ENCODE results near the gene SNAP29.

DNA sequence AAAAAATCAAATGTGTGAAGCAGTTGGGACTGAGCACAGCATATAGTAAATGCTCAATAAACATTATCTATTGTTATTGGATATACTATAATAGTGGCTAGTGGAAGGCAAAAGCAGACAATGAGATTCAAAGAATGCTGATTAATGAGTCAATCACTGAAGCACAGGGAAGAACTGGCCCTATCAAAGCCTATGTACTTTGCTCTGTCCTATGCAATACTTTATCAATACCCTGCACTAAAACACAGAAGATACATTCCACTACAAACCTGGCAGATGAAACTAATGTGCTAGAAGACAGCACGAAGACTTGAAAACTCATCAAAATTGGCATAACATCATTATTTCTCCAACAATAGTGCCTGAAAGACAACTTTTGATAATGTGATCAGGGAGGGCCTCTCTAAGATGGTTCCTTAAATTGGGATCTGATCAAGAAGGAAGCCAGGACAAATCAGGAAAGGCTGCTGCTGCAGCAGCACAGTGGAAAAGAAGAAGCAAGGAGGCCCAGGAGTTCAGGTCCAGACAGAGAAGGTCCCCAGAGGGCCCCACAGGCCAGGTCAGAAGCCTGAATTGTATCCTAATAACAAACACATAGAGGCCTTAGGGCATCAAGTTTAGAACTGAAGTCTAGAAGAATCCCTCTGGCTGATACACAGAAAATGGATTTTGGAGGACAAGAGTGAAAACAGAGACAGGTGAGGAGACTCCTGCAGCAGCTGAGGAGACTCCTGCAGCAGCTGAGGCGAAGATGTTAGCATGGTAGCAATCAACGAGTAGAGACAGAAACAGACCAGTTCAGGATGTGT, 18.8 kb upstream of the SNAP29 start:
- TF ChIP-seq NANOG (IDR thresholded peaks at IDR 0.05; ENCODE audit: borderline replicate concordance) (no peak), JUNB (IDR thresholded peaks at IDR 0.05; ENCODE audit: unreplicated experiment) (no peak), POLR2AphosphoS5 (IDR thresholded peaks at IDR 0.05; ENCODE audit: low read depth) (no peak), EZH2phosphoT487 (IDR thresholded peaks at IDR 0.05; ENCODE audit: unreplicated experiment) (no peak), EZH2 (IDR thresholded peaks at IDR 0.05; ENCODE audit: low read depth, unreplicated experiment) (no peak), ZNF331 (CRISPR knock-in tag; IDR thresholded peaks at IDR 0.05; ENCODE audit: low read depth) (no peak), ZNF114 (CRISPR knock-in tag; IDR thresholded peaks at IDR 0.05) (no peak), ETS1 (IDR thresholded peaks at IDR 0.05) (no peak)
- TF ChIP-seq, protein P1, sequence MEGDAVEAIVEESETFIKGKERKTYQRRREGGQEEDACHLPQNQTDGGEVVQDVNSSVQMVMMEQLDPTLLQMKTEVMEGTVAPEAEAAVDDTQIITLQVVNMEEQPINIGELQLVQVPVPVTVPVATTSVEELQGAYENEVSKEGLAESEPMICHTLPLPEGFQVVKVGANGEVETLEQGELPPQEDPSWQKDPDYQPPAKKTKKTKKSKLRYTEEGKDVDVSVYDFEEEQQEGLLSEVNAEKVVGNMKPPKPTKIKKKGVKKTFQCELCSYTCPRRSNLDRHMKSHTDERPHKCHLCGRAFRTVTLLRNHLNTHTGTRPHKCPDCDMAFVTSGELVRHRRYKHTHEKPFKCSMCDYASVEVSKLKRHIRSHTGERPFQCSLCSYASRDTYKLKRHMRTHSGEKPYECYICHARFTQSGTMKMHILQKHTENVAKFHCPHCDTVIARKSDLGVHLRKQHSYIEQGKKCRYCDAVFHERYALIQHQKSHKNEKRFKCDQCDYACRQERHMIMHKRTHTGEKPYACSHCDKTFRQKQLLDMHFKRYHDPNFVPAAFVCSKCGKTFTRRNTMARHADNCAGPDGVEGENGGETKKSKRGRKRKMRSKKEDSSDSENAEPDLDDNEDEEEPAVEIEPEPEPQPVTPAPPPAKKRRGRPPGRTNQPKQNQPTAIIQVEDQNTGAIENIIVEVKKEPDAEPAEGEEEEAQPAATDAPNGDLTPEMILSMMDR (conservative IDR thresholded peaks at IDR 0.05; ENCODE audit: low read depth in 2 of 2) = no peak
- TF ChIP-seq, protein P2, sequence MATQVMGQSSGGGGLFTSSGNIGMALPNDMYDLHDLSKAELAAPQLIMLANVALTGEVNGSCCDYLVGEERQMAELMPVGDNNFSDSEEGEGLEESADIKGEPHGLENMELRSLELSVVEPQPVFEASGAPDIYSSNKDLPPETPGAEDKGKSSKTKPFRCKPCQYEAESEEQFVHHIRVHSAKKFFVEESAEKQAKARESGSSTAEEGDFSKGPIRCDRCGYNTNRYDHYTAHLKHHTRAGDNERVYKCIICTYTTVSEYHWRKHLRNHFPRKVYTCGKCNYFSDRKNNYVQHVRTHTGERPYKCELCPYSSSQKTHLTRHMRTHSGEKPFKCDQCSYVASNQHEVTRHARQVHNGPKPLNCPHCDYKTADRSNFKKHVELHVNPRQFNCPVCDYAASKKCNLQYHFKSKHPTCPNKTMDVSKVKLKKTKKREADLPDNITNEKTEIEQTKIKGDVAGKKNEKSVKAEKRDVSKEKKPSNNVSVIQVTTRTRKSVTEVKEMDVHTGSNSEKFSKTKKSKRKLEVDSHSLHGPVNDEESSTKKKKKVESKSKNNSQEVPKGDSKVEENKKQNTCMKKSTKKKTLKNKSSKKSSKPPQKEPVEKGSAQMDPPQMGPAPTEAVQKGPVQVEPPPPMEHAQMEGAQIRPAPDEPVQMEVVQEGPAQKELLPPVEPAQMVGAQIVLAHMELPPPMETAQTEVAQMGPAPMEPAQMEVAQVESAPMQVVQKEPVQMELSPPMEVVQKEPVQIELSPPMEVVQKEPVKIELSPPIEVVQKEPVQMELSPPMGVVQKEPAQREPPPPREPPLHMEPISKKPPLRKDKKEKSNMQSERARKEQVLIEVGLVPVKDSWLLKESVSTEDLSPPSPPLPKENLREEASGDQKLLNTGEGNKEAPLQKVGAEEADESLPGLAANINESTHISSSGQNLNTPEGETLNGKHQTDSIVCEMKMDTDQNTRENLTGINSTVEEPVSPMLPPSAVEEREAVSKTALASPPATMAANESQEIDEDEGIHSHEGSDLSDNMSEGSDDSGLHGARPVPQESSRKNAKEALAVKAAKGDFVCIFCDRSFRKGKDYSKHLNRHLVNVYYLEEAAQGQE (IDR thresholded peaks at IDR 0.05; ENCODE audit: unreplicated experiment) = no peak

Data from GM23338 (cell line).